HG03558 (cell line): Measurements from ENCODE around the gene MFF.

Source experiments
- ATAC-seq: cut with Tn5 transposase; IDR thresholded peaks from one replicate; pipeline ENCODE4 v1.9.1; 2021; ENCODE audit warnings: moderate number of reproducible peaks; ENCODE audit not compliant: unreplicated experiment; ENCODE audit errors: extremely low read depth

The MFF gene

DNA sequence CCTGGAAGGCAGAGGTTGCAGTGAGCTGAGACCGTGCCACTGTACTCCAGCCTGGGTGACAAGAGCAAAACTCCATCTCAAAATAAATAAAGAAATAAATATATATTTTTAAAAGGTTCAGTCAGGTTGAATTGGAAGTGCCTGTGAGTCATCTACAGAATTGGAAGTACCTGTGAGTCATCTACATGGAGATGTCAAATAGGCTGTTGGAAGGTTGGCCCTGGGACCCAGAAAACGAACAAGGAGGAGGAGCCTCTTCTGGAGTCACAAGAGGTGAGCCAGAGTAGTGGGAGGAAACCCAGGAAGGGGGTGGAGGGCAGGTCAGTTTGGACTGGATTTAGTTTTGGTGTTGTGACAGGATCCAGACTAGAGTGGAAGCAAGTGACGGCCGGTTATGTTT is 77.9 kb downstream of the MFF start:
- ATAC-seq, result no peak

DNA sequence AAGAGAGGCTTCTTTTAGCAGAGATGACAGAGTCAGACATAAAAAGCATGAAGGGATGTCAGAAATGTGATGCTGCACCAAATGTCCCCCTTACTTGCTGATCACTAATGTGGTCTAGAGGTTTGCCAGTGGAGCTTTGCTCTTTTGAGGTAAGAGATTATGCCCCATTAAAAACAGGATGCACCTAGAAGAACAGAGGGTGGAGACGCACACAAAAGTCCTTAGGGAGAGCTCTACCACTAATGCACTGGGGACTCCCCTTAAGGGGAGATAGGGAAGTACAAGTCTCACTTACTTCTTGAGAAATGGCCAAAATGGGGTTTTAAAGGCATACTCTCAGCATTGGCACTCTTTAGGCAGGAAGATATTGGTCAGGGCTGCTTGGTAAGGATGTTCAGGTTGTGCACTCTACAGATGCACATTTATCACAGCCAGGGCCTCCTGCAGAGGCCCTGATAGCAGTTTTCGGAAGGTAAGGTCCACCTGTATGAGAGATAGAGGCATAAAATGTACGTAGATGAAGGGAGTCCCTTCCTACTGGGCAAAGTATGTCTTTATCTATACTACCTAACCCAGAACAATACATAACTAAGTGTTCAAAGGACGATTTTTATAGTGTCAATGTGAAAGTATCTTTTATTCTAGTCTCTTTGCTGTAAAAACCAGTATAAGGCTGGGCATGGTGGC is 79.7 kb downstream of the MFF start:
- no peak for ATAC-seq

- ATAC-seq, result no peak
Measured at GRCh38 chr2:227406177-227407031, 81.4 kb downstream of the MFF start.
